Measurements from ENCODE around the gene RCAN2. TPM values are rescaled to one million over a fixed set of nuclear protein-coding genes. Genes with fewer than 3 reads are reported as not detected.

Gene RCAN2
- total RNA-seq, 1 donor from 2014 or later: 3.6 TPM

GRCh38 chr6:46451343-46451742, 39.9 kb downstream of the RCAN2 start:
- TF ChIP-seq, protein P1, sequence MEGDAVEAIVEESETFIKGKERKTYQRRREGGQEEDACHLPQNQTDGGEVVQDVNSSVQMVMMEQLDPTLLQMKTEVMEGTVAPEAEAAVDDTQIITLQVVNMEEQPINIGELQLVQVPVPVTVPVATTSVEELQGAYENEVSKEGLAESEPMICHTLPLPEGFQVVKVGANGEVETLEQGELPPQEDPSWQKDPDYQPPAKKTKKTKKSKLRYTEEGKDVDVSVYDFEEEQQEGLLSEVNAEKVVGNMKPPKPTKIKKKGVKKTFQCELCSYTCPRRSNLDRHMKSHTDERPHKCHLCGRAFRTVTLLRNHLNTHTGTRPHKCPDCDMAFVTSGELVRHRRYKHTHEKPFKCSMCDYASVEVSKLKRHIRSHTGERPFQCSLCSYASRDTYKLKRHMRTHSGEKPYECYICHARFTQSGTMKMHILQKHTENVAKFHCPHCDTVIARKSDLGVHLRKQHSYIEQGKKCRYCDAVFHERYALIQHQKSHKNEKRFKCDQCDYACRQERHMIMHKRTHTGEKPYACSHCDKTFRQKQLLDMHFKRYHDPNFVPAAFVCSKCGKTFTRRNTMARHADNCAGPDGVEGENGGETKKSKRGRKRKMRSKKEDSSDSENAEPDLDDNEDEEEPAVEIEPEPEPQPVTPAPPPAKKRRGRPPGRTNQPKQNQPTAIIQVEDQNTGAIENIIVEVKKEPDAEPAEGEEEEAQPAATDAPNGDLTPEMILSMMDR (conservative IDR thresholded peaks at IDR 0.05): no peak
- Mint-ChIP-seq H3K4me3 (no peak overlapping the region), H3K9me3 (peaks cover 10% of the 10 kb centered on the region), H3K27me3 (ENCODE audit: low read depth) (no peaks in the 10 kb centered on the region), H3K4me1 (no peaks in the 10 kb centered on the region), H3K27ac (ENCODE audit: unreplicated experiment) (no peak overlapping the region), H3K36me3 (ENCODE audit: low read depth) (peaks cover 6% of the 10 kb centered on the region)
- no peak for DNase-seq (ENCODE audit: low read depth, low spot score)

DNA sequence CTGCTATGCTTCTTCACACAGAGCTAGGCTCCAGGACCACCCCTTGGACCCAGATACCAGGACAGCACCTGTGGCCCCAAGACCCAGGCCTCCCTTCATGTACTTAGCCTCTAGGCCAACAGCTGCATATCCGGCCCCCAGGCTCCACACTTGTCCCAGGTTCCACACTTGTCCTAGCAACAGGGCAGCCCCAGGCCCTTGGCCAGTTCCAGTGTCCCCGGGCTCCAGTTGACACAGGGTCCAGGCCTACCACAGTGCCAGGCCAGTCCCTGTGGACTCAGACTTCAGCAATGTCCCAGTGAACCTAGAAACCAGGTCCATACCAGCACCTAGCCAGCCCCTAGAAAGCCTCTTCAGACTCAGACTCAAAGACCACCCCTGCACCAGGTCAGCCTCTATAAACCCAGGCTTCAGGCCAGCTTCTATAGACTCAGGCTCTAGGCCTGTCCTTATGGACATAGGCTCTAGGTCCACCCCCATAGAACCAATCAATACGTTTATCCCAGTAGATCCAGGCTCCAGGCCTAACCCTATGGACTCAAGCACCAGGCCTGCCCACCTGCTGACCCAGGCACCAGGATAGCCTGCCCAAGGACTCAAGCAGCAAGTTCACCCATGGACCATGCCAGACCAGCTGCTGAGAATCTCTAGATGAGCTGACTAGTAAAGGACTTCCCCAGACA, 46.3 kb downstream of the RCAN2 start:
- Mint-ChIP-seq H3K27ac (ENCODE audit: unreplicated experiment) (no peak overlapping the region), H3K9me3 (peaks cover 9% of the 10 kb centered on the region), H3K4me1 (no peaks in the 10 kb centered on the region), H3K27me3 (ENCODE audit: low read depth) (no peaks in the 10 kb centered on the region), H3K4me3 (no peak overlapping the region), H3K36me3 (ENCODE audit: low read depth) (peaks cover 10% of the 10 kb centered on the region)
- DNase-seq (ENCODE audit: low read depth, low spot score): no peak
- TF ChIP-seq, protein P1 (conservative IDR thresholded peaks at IDR 0.05): no peak

DNA sequence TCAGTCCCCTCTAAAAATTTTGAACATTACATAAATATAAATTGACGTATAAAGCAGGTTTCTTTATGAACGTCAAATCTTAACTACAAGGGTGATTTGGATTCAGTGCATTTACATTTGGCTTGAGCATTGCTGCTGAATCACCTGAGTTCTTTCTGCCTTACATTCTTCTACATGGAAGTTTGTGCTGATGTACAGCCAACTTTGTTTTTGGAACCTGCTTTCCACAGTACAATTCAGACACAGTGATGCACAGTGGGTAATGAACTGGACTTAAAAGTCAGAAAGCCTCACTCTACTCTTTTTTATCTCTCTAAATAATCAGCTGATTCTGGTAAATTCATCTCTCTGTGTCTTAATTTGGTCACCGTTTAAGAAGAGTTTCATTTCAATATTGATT, 47.6 kb downstream of the RCAN2 start:
- no peaks in the 10 kb centered on the region for H3K27me3 Mint-ChIP-seq (ENCODE audit: low read depth)
- TF ChIP-seq, protein P1 (conservative IDR thresholded peaks at IDR 0.05): no peak

DNA sequence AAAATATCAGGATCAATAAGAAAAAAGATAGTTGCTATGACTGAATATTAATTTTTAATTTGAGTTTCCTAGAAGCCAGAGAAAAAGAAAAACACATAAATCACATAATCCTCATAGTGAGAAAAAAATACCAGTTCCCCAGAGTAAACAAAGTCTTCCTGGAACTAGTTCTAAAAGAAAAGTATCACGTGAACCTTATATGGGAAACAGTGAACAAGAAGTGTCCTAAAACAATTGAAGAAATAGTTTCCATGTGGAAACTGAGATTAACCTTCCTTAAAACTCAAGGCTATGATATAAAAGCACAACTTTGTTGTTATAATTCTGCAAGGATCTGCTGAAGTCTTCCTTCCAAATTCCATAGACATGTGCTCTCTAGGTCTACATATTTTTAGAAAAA, 50.6 kb downstream of the RCAN2 start:
- Mint-ChIP-seq H3K27ac (ENCODE audit: unreplicated experiment) (no peak overlapping the region), H3K36me3 (ENCODE audit: low read depth) (peaks cover 4% of the 10 kb centered on the region), H3K9me3 (peaks cover under 1% of the 10 kb centered on the region)

More for the DNA sequence above, 47.6 kb downstream of the RCAN2 start:
- H3K9me3 Mint-ChIP-seq: peaks cover 6% of the 10 kb centered on the region
- H3K36me3 Mint-ChIP-seq (ENCODE audit: low read depth): peaks cover 8% of the 10 kb centered on the region
- no peak overlapping the region for H3K27ac Mint-ChIP-seq (ENCODE audit: unreplicated experiment)
- no peaks in the 10 kb centered on the region for H3K4me1 Mint-ChIP-seq
- no peak overlapping the region for H3K4me3 Mint-ChIP-seq
- no peak for DNase-seq (ENCODE audit: low read depth, low spot score)

GRCh38 chr6:46440141-46440540, 51.1 kb downstream of the RCAN2 start:
- Mint-ChIP-seq H3K27me3 (ENCODE audit: low read depth) (no peaks in the 10 kb centered on the region), H3K9me3 (no peaks in the 10 kb centered on the region), H3K27ac (ENCODE audit: unreplicated experiment) (no peak overlapping the region), H3K4me1 (no peaks in the 10 kb centered on the region), H3K36me3 (ENCODE audit: low read depth) (peaks cover under 1% of the 10 kb centered on the region), H3K4me3 (no peak overlapping the region)
- TF ChIP-seq, protein P1 (conservative IDR thresholded peaks at IDR 0.05): no peak
- no peak for DNase-seq (ENCODE audit: low read depth, low spot score)

More for the DNA sequence above, 50.6 kb downstream of the RCAN2 start:
- no peak for DNase-seq (ENCODE audit: low read depth, low spot score)
- Mint-ChIP-seq H3K4me3 (no peak overlapping the region), H3K27me3 (ENCODE audit: low read depth) (no peaks in the 10 kb centered on the region), H3K4me1 (no peaks in the 10 kb centered on the region)
- TF ChIP-seq, protein P1 (conservative IDR thresholded peaks at IDR 0.05): no peak
